Activated naive CD4-positive, alpha-beta T cell treated with anti-CD3 and anti-CD28 coated beads for 36 hours (primary cell): Measurements from ENCODE around the gene DLX4. TPM values are rescaled to one million over a fixed set of nuclear protein-coding genes. Genes with fewer than 3 reads are reported as not detected.

Source experiments
- CTCF ChIA-PET: fragments of 350-600 bp; sonication (Branson Sonifier 250); formaldehyde crosslinking; loops from one replicate; lab custom pipeline; 2021; ENCODE audit warnings: antibody characterized with exemption; lab: Charles Lee
- DNase-seq: peaks from one replicate; pipeline ENCODE4 v3.0.0-alpha.2; 2020
- H3K27ac Mint-ChIP-seq: one replicate; pipeline ENCODE4 v1.8.0; 2021; ENCODE audit warnings: mild to moderate bottlenecking, mixed read lengths
- H3K27me3 Mint-ChIP-seq: one replicate; pipeline ENCODE4 v1.8.0; 2021; ENCODE audit warnings: low read depth, mixed read lengths
- H3K36me3 Mint-ChIP-seq: one replicate; pipeline ENCODE4 v1.8.0; 2021; ENCODE audit warnings: low read depth, mixed read lengths
- H3K4me1 Mint-ChIP-seq: one replicate; pipeline ENCODE4 v1.8.0; 2021; ENCODE audit warnings: low read depth, mixed read lengths
- H3K4me3 Mint-ChIP-seq: one replicate; pipeline ENCODE4 v1.8.0; 2021; ENCODE audit warnings: mild to moderate bottlenecking, moderate library complexity, mixed read lengths
- H3K9me3 Mint-ChIP-seq: one replicate; pipeline ENCODE4 v1.8.0; 2021; ENCODE audit warnings: mixed read lengths
- intact Hi-C: fragments of 100-400 bp; cut with micrococcal nuclease; formaldehyde crosslinking; loops from one replicate; pipeline ENCODE4 v1.15.1; 2023
- total RNA-seq, 2 experiments: library from RNA; stranded (reverse); gene quantifications; one replicate each; pipeline ENCODE4 v1.2.3, GENCODE V29; 2021

The DLX4 gene
- total RNA-seq, 2 experiments from 2014 or later, result 0.67 to 0.81 TPM

DNA sequence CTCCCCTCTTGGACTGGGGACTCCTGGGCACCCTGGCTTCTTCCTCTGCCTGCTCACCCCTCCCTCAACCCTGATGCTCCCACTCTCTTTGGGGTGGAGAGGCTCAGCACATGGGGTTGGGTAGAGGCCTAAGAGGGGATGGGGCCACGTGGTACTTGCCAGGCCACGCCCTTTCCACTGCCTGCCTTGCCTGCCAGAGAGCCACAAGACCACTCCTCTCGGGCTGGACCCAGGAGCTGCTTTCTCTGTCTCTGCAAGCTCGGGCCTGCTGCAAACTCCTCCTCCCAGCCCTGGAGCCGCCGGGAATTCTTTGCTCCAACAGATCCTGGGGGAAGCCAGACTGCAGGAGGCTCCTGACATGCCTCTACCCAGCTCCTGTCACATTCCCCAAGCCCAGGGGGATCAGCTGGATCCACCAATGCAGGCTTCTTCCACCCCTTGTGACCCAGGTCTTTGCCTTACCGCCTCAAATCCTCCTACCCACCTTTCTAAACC lies 11.8 kb downstream of the DLX4 start:
- CTCF ChIA-PET, result interaction anchor here (1.1 kb wide), 1 partner anchor 9 kb away, joined by 3 read pairs; no protein-coding TSS in a partner anchor
- no peak for DNase-seq
- H3K36me3 Mint-ChIP-seq, result no peaks in the 10 kb centered on the region
- H3K4me1 Mint-ChIP-seq, result no peaks in the 10 kb centered on the region
- intact Hi-C loops, result no loop called here
- no peak overlapping the region for H3K4me3 Mint-ChIP-seq
- H3K27ac Mint-ChIP-seq, result no peak overlapping the region
- H3K9me3 Mint-ChIP-seq, result no peaks in the 10 kb centered on the region
- peaks cover 8% of the 10 kb centered on the region for H3K27me3 Mint-ChIP-seq

DNA sequence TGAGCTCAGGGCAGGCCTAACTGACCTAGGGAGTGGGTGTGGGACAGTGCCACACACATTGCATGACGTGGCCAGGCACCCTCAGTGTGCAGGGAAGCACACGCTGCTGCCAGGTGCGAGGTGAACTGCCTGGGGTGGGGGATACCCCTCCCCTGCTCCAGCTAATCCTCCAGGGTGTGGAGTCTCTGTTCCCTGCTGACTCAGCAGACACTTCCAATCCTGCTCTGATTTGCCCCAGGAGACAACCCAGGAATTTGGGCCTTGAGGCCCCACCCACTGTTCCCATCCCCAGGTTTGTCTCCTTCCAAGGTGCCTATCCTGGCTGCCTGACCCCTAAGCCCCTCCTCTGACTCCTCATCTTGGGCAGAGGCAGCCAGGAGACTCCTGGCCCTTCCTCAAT lies 15.3 kb downstream of the DLX4 start:
- CTCF ChIA-PET, result interaction anchor here (0.7 to 1.5 kb wide), 3 partner anchors 10 to 427 kb away, joined by 3 read pairs; no protein-coding TSS in a partner anchor

DNA sequence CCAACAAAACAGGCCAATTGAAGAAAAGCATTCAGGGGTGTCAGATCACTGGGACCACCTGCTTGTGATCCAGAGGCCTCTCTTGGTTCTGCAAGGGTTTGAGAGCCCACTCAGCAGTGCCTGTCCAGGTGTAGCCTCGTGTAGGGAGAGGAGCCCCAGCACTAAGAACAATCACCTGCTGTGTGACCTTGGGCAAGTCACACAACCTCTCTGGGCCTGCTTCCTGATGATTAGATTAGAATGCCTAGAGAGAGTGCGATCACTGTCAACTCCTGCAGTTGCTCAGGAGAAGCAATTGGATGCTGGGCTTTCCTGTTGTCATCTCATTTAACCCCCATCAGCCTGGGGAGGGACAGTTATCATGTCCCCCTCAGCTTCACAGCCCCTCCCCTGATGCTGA lies 15.8 kb downstream of the DLX4 start:
- no peak overlapping the region for H3K4me3 Mint-ChIP-seq
- CTCF ChIA-PET, result interaction anchor here (0.7 to 1.3 kb wide), 2 partner anchors 9 to 82 kb away, joined by 3 read pairs; no protein-coding TSS in a partner anchor
- H3K27me3 Mint-ChIP-seq, result peaks cover 24% of the 10 kb centered on the region
- no peak for DNase-seq
- no peak overlapping the region for H3K27ac Mint-ChIP-seq
- intact Hi-C loops, result no loop called here
- no peaks in the 10 kb centered on the region for H3K9me3 Mint-ChIP-seq
- no peaks in the 10 kb centered on the region for H3K36me3 Mint-ChIP-seq
- H3K4me1 Mint-ChIP-seq, result no peaks in the 10 kb centered on the region

More for the DNA sequence above, 15.3 kb downstream of the DLX4 start:
- peaks cover 21% of the 10 kb centered on the region for H3K27me3 Mint-ChIP-seq
- DNase-seq, result no peak
- no peaks in the 10 kb centered on the region for H3K36me3 Mint-ChIP-seq
- no peak overlapping the region for H3K4me3 Mint-ChIP-seq
- intact Hi-C loops, result no loop called here
- H3K9me3 Mint-ChIP-seq, result no peaks in the 10 kb centered on the region
- no peaks in the 10 kb centered on the region for H3K4me1 Mint-ChIP-seq
- no peak overlapping the region for H3K27ac Mint-ChIP-seq

DNA sequence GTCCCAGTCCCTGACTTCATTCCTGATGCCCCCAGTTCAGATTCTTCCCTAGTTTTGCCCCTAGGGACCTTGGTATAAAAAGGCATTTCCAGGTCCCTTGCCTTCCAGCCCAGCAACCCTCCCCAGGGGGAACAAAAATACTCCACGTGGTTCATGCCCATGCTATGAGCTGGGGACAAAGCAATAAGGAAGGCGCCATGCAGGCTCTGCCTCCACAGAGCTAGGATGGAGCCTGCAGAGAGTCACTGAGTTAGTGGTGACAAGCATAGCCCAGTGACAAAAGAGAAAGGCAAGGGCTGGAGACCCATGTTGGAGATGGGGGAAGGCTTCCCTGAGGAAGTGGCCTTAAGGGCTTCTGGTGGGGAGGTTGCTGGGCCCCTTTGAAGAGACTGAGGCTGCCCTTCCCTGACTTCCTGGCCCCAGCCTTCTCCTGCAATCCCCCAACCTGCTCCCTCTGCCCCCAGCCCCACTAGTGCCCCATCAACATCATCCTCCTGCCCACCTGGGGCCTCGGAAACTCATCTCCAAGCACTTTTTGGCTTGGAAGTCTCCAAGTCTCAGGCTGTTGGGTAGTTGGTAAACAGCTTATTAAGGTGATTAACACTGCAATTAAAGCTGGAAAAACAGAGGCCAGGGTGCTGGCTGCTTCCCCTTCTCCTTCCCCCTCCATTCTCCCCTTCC lies 16.5 kb downstream of the DLX4 start:
- DNase-seq, result no peak
- Mint-ChIP-seq H3K9me3 (no peaks in the 10 kb centered on the region), H3K27me3 (peaks cover 26% of the 10 kb centered on the region), H3K36me3 (no peaks in the 10 kb centered on the region), H3K4me1 (no peaks in the 10 kb centered on the region), H3K4me3 (no peak overlapping the region), H3K27ac (no peak overlapping the region)
- intact Hi-C loops, result no loop called here
- CTCF ChIA-PET, result interaction anchor here (1.1 to 1.2 kb wide), 3 partner anchors 11 to 34 kb away, joined by 3 to 5 read pairs (median 3); no protein-coding TSS in a partner anchor

DNA sequence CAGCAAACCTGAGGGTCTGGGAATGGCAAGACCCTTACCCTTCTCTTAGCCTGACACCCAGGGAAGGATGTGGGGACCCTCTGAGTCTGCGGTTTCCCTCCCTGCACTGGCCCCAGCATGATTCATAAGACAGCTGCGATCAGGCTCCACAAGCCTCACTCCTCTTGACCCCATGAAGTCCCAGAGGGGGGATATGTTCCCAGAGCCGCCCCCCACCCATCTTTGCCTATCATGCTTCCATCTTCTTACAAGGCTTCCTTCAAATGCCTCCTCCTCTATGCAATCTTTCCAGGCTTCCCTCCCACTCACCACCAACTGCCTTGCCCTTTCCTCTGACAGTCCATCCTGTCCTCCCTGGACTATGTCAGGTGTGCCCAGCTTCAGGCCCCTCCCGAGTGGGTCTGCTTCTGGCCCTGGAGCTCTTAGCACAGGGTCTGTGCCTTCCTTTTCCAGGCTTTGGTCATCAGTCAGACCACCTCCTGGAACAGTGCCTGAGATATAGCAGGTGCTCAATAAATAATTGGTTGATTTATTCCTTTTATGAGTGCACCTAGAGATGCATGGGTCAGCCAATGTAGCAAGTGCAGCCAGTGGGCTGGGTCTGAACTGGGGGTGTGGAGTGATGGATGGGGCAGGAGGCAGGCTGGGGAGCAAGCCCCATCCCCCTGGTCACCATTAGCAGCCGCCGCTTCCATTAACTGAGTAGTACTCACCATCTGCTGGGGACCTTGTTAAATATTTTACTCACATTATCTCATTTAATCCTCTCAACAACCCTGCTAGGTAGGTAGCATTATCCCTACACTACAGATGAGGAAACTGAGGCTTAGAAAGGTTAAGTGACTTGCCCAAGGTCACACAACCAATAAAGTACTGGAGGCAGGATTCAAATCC lies 17.7 kb downstream of the DLX4 start:
- H3K4me3 Mint-ChIP-seq, result no peak overlapping the region
- CTCF ChIA-PET, result interaction anchor here (1.1 to 3.4 kb wide), 4 partner anchors 10 to 35 kb away, joined by 3 to 28 read pairs (median 4); no protein-coding TSS in a partner anchor
- DNase-seq, result no peak
- H3K36me3 Mint-ChIP-seq, result no peaks in the 10 kb centered on the region
- H3K9me3 Mint-ChIP-seq, result no peaks in the 10 kb centered on the region
- no peaks in the 10 kb centered on the region for H3K4me1 Mint-ChIP-seq
- H3K27ac Mint-ChIP-seq, result no peak overlapping the region
- intact Hi-C loops, result no loop called here
- peaks cover 34% of the 10 kb centered on the region for H3K27me3 Mint-ChIP-seq

DNA sequence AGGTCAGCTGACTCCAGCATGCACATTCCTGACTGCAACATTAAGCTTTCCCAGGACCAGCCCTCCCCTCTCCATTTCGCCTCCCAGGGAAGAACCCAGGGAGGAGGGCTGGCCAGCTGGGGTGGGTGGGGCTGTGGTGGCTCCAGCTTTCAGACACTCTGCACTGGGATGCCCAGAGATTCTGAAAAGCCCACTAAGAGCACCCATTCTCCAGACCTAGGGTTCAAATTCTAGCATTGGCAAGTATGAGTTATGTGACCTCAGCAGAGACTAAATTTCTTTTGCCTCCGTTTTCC lies 18.2 kb downstream of the DLX4 start:
- intact Hi-C loops, result no loop called here
- H3K4me3 Mint-ChIP-seq, result no peak overlapping the region
- CTCF ChIA-PET, result interaction anchor here (3.4 kb wide), 1 partner anchor 10 kb away, joined by 28 read pairs; no protein-coding TSS in a partner anchor
- H3K9me3 Mint-ChIP-seq, result no peaks in the 10 kb centered on the region
- peaks cover 36% of the 10 kb centered on the region for H3K27me3 Mint-ChIP-seq
- no peaks in the 10 kb centered on the region for H3K36me3 Mint-ChIP-seq
- DNase-seq, result no peak
- H3K27ac Mint-ChIP-seq, result no peak overlapping the region
- no peaks in the 10 kb centered on the region for H3K4me1 Mint-ChIP-seq

DNA sequence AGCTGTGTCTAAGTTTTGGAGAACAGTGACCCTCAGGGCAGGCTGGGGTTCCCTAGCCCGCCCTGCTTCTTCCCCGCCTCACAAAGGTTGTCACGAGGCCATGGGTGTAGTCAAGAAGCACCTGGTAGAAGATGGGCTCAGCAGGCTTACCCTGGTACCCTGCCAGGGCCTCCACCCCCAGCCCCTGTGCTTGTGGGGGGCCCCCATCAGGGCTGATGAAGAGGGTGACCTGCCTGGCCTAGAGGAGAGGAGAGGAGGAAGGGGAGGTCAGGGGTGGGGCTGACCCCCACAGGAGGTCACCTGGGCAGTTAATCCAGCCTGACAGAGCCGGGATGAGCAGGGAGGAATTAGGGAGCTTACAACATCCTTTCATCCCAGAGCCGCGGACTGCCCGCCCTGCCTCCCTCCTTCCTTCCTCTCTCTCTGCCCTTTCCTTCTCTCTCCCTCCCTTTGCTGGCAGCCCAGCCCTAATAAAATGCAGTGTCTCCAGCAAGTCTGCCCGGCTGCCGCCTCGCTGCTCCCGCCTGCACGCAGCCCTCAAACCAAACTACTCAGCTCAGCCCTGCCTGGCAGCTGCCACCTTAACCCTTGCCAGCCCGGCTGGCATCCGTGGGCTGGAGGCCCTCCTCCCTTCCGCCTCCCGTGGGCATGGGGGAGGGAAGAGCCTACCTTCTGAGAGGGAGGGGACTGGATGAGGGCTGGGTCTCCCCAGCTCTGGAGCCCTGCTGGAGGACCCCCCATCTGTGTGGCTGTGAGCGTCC lies 18.9 kb downstream of the DLX4 start:
- no peaks in the 10 kb centered on the region for H3K36me3 Mint-ChIP-seq
- DNase-seq, result no peak
- peaks cover 39% of the 10 kb centered on the region for H3K27me3 Mint-ChIP-seq
- intact Hi-C loops, result no loop called here
- CTCF ChIA-PET, result interaction anchor here (0.6 to 3.4 kb wide), 3 partner anchors 9 to 131 kb away, joined by 3 to 28 read pairs (median 4); no protein-coding TSS in a partner anchor
- H3K27ac Mint-ChIP-seq, result no peak overlapping the region
- no peaks in the 10 kb centered on the region for H3K9me3 Mint-ChIP-seq
- H3K4me1 Mint-ChIP-seq, result peaks cover under 1% of the 10 kb centered on the region
- no peak overlapping the region for H3K4me3 Mint-ChIP-seq

DNA sequence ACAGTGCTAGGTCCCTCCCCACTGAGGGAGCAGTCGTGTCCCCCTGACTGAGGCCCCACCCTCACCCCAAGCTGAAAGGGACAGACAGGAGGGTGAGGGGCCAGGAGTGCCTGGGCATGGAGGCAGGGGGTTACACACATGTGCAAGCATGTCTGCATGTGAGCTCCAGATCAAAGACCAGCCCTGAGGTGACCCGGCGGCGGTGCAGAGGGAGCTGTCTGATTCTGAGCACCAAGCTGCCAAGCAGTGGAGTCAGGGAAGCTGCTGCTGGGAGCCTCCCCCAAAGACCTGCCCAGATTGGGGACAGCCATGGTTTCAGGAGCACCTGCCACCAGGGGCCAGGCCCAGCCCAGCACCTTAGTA lies 20.5 kb downstream of the DLX4 start:
- DNase-seq, result no peak
- Mint-ChIP-seq H3K36me3 (no peaks in the 10 kb centered on the region), H3K4me1 (peaks cover 11% of the 10 kb centered on the region), H3K4me3 (no peak overlapping the region), H3K9me3 (no peaks in the 10 kb centered on the region), H3K27me3 (peaks cover 49% of the 10 kb centered on the region), H3K27ac (no peak overlapping the region)
- intact Hi-C loops, result no loop called here
- CTCF ChIA-PET, result interaction anchor here (1.2 to 3.4 kb wide), 4 partner anchors 8 to 47 kb away, joined by 3 to 28 read pairs (median 6); no protein-coding TSS in a partner anchor

DNA sequence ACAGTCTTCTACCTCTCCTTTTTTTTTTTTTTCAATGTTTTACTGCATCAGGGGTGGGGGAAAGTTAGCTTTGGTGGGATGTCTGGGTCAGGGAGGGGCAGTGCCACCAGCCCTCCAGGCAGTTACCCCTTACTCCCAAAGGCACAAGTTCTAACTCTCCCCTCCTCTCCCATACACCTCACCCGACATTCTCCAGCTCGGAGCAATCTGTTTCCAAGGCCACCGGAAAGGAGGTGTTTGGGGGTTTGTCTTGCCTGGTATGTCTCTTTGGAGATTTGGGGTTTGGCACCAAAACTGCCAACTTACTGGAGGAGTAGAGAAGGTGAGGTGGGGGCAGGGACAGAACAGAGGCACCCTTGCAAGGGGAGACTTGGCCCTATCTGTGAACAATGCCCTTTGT lies 21.3 kb downstream of the DLX4 start:
- no peak for DNase-seq
- Mint-ChIP-seq H3K36me3 (no peaks in the 10 kb centered on the region), H3K9me3 (no peaks in the 10 kb centered on the region), H3K4me3 (no peak overlapping the region), H3K27me3 (peaks cover 57% of the 10 kb centered on the region), H3K27ac (no peak overlapping the region), H3K4me1 (peaks cover 17% of the 10 kb centered on the region)
- intact Hi-C loops, result no loop called here
- CTCF ChIA-PET, result interaction anchor here (0.5 to 1.9 kb wide), 4 partner anchors 10 to 94 kb away, joined by 3 to 8 read pairs (median 3); no protein-coding TSS in a partner anchor

DNA sequence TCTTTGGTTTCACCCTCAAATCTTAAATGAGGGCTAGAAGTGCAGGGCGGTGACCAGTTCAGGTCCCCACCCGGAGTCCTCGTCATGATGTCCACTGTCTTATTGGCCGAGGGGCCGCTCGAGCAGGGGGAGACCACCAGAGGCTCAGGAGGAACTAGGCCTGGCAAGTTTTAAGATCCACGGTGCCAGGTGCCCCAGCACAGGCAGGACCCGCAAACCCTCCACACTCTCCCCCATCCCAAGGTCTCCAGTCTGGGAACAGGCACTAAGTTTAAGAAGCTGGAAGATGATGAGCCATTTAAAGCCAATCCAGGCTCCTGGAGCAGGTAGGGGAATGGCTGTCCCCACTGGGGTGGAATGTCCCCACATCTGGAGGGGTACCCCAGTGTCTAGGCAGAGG lies 21.9 kb downstream of the DLX4 start:
- Mint-ChIP-seq H3K27ac (no peak overlapping the region), H3K4me3 (no peak overlapping the region), H3K4me1 (peaks cover 20% of the 10 kb centered on the region), H3K27me3 (peaks cover 62% of the 10 kb centered on the region), H3K36me3 (no peaks in the 10 kb centered on the region), H3K9me3 (no peaks in the 10 kb centered on the region)
- CTCF ChIA-PET, result interaction anchor here (0.5 to 1.9 kb wide), 3 partner anchors 39 to 93 kb away, joined by 3 to 8 read pairs (median 3); no protein-coding TSS in a partner anchor
- DNase-seq, result no peak
- intact Hi-C loops, result no loop called here

DNA sequence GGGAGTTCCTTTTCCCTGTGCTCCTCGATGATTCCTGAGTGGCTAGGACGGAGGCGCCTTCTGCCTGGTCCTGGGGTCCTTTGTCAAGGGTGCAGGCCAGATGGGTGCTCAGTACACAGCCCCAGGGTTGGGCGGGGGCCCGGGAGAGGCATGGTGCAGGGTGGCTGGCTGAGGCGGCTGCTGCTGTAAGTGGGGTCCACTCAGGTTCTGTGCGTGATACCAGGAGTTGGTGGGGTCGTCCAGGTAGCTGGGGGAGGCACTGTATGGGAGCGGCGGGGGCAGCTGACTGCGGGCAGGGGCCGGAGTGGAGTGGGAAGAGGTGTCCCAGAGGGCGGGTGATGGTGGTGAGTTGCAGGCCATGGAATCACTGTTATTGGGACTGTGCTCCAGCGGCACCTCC lies 22.4 kb downstream of the DLX4 start:
- H3K27ac Mint-ChIP-seq, result no peak overlapping the region
- intact Hi-C loops, result no loop called here
- CTCF ChIA-PET, result no interaction called here

More for the DNA sequence above, 22.4 kb downstream of the DLX4 start:
- Mint-ChIP-seq H3K36me3 (no peaks in the 10 kb centered on the region), H3K27me3 (peaks cover 67% of the 10 kb centered on the region), H3K4me1 (peaks cover 21% of the 10 kb centered on the region), H3K9me3 (no peaks in the 10 kb centered on the region), H3K4me3 (no peak overlapping the region)
- DNase-seq, result no peak
